Liver (tissue), 9 donors: ENCODE results near the gene C1orf210. TPM values are rescaled to one million over a fixed set of nuclear protein-coding genes. Genes with fewer than 3 reads are reported as not detected.

Experiments
- DNase-seq: peaks from one replicate; pipeline ENCODE4 v3.0.0-alpha.2; 2017; ENCODE audit warnings: low spot score
- H3K27ac ChIP-seq, 2 donors: one replicate each; pipeline ENCODE4 v1.7.0; 2013; ENCODE audit warnings: inconsistent platforms in 2 of 2, low read length in 2 of 2, control low read depth in 1 of 2, low read depth in 1 of 2, mild to moderate bottlenecking in 1 of 2
- H3K27me3 ChIP-seq, 4 donors: one replicate each; pipeline versions ENCODE4 v1.6.1 to v1.7.0; 2013; ENCODE audit warnings: low read length in 3 of 4, inconsistent platforms in 1 of 4, mild to moderate bottlenecking in 1 of 4, moderate library complexity in 1 of 4; ENCODE audit not compliant: control insufficient read depth in 4 of 4, insufficient read depth in 4 of 4
- H3K36me3 ChIP-seq, 4 donors: one replicate each; pipeline versions ENCODE4 v1.6.1 to v1.7.0; 2013; ENCODE audit warnings: low read length in 3 of 4, mild to moderate bottlenecking in 3 of 4, low read depth in 1 of 4, moderate library complexity in 1 of 4; ENCODE audit not compliant: control insufficient read depth in 4 of 4, insufficient read depth in 3 of 4
- H3K4me1 ChIP-seq, 4 donors: one replicate each; pipeline versions ENCODE4 v1.6.1 to v1.7.0; 2013; ENCODE audit warnings: low read length in 3 of 4, mild to moderate bottlenecking in 3 of 4, moderate library complexity in 1 of 4; ENCODE audit not compliant: control insufficient read depth in 4 of 4, insufficient read depth in 4 of 4
- H3K4me3 ChIP-seq, 3 donors: one replicate each; pipeline versions ENCODE4 v1.6.1 to v1.7.0; 2013; ENCODE audit warnings: low read length in 3 of 3, control low read depth in 1 of 3, low read depth in 1 of 3, mild to moderate bottlenecking in 1 of 3
- H3K9ac ChIP-seq, 2 donors: one replicate each; pipeline ENCODE4 v1.7.0; 2013; ENCODE audit warnings: low read length in 2 of 2, mild to moderate bottlenecking in 2 of 2, moderate library complexity in 2 of 2, control low read depth in 1 of 2, low read depth in 1 of 2
- H3K9me3 ChIP-seq, 4 donors: one replicate each; pipeline versions ENCODE4 v1.6.1 to v1.7.0; 2013; ENCODE audit warnings: low read length in 3 of 4; ENCODE audit not compliant: control insufficient read depth in 4 of 4
- ATF3 ChIP-seq: IDR thresholded peaks from 2 replicates; pipeline ENCODE4 v1.6.1; 2016; ENCODE audit warnings: antibody characterized with exemption
- CTCF ChIP-seq: fragments of 150-350 bp; IDR thresholded peaks from 2 replicates; pipeline ENCODE4 v1.5.1; 2017; ENCODE audit warnings: improper control_type of control experiment, low read depth, low read length; ENCODE audit not compliant: missing input control
- EGR1 ChIP-seq, 2 donors: IDR thresholded peaks; 2 replicates each; pipeline ENCODE4 v1.6.1; 2016 to 2018; ENCODE audit warnings: antibody characterized with exemption in 2 of 2, low read depth in 2 of 2
- FOXA1 ChIP-seq: IDR thresholded peaks from 2 replicates; pipeline ENCODE4 v1.6.1; 2016; ENCODE audit warnings: antibody characterized with exemption
- FOXA2 ChIP-seq: IDR thresholded peaks from 2 replicates; pipeline ENCODE4 v1.6.1; 2016; ENCODE audit warnings: antibody characterized with exemption
- GABPA ChIP-seq, 2 donors: IDR thresholded peaks in 1 of 2; conservative IDR thresholded peaks in 1 of 2; 2 replicates each; pipeline ENCODE4 v1.6.1; 2016; ENCODE audit warnings: antibody characterized with exemption in 2 of 2, mild to moderate bottlenecking in 1 of 2, moderate library complexity in 1 of 2
- HNF4A ChIP-seq, 2 donors: conservative IDR thresholded peaks; 2 replicates each; pipeline ENCODE4 v1.6.1; 2016; ENCODE audit warnings: antibody characterized with exemption in 2 of 2, mild to moderate bottlenecking in 2 of 2
- HNF4G ChIP-seq: IDR thresholded peaks from 2 replicates; pipeline ENCODE4 v1.6.1; 2016; ENCODE audit warnings: antibody characterized with exemption
- JUND ChIP-seq, 2 donors: IDR thresholded peaks; 2 replicates each; pipeline ENCODE4 v1.6.1; 2016; ENCODE audit warnings: antibody characterized with exemption in 2 of 2
- MAX ChIP-seq: IDR thresholded peaks from 2 replicates; pipeline ENCODE4 v1.6.1; 2016; ENCODE audit warnings: antibody characterized with exemption
- NR2F2 ChIP-seq: IDR thresholded peaks from 2 replicates; pipeline ENCODE4 v1.6.1; 2016; ENCODE audit warnings: antibody characterized with exemption
- RAD21 ChIP-seq, 2 donors: IDR thresholded peaks; 2 replicates each; pipeline ENCODE4 v1.6.1; 2016; ENCODE audit warnings: antibody characterized with exemption in 2 of 2, mild to moderate bottlenecking in 2 of 2
- REST ChIP-seq: IDR thresholded peaks from 2 replicates; pipeline ENCODE4 v1.6.1; 2016; ENCODE audit warnings: antibody characterized with exemption, mild to moderate bottlenecking
- RXRA ChIP-seq, 2 donors: IDR thresholded peaks; 2 replicates each; pipeline ENCODE4 v1.6.1; 2017 to 2018; ENCODE audit warnings: antibody characterized with exemption in 2 of 2, mild to moderate bottlenecking in 1 of 2
- SP1 ChIP-seq: IDR thresholded peaks from 2 replicates; pipeline ENCODE4 v1.6.1; 2018; ENCODE audit warnings: antibody characterized with exemption, mild to moderate bottlenecking
- TAF1 ChIP-seq: conservative IDR thresholded peaks from 2 replicates; pipeline ENCODE4 v1.6.1; 2016; ENCODE audit warnings: antibody characterized with exemption, mild to moderate bottlenecking
- YY1 ChIP-seq: IDR thresholded peaks from 2 replicates; pipeline ENCODE4 v1.6.1; 2016; ENCODE audit warnings: antibody characterized with exemption, mild to moderate bottlenecking
- ZBTB33 ChIP-seq: IDR thresholded peaks from 2 replicates; pipeline ENCODE4 v1.6.1; 2016; ENCODE audit warnings: antibody characterized with exemption
- WGBS: extraction: QIAGEN DNeasy Blood & Tissue Kit; methylation state at CpG from one replicate; pipeline ENCODE4 v1.1.7; 2013; 5-methylcytosine and 5-hydroxymethylcytosine counted together
- polyA plus RNA-seq, 2 donors: library from polyadenylated mRNA; stranded (reverse) in 1 of 2; unstranded in 1 of 2; fragments of 200-250 nt in 1 of 2; fragments of >200 nt in 1 of 2; fragmentation: Nextera tagmentation in 1 of 2; extraction: Ambion mirVana in 1 of 2; gene quantifications; one replicate each; pipeline versions ENCODE4 v1.2.1 to v1.2.3, GENCODE V29; 2013 to 2015
- total RNA-seq, 2 donors: library from RNA; depleted of rRNA; stranded (reverse); fragments of >200 nt; gene quantifications; one replicate each; pipeline ENCODE4 v1.2.3, GENCODE V29; 2014
- donor health status: healthy.
- donor health status: healthy.
- donor health status: healthy.
- donor health status: healthy.
- donor health status: healthy.

C1orf210 gene
- total and polyA plus RNA-seq, 4 donors: 0.75 to 5.0 (median 1.2) TPM

GRCh38 chr1:43312212-43312623 lies 26.8 kb upstream of the C1orf210 start:
- H3K4me1 ChIP-seq: peaks cover 13 to 37% (median 26%) of the 10 kb centered on the region in 4 donors
- 56% methylated on average over 19 of the region's 19 CpGs for WGBS
- DNase-seq: no peak
- TF ChIP-seq SP1 (no peak), FOXA1 (no peak), FOXA2 (no peak), NR2F2 (no peak), GABPA (IDR thresholded peaks at IDR 0.05 in 1 of 2, conservative IDR thresholded peaks at IDR 0.05 in 1 of 2) (no peak), HNF4A (conservative IDR thresholded peaks at IDR 0.05) (no peak), EGR1 (IDR thresholded peaks at IDR 0.05; ENCODE audit: low read depth in 2 of 2) (no peak), TAF1 (no peak), RAD21 (IDR thresholded peaks at IDR 0.05) (no peak), YY1 (no peak), JUND (IDR thresholded peaks at IDR 0.05) (no peak), REST (no peak), HNF4G (no peak), MAX (no peak), ATF3 (no peak)
- H3K9ac ChIP-seq: no peak overlapping the region
- no peaks in the 10 kb centered on the region for H3K9me3 ChIP-seq
- H3K36me3 ChIP-seq: no peaks in the 10 kb centered on the region
- H3K27me3 ChIP-seq: no peaks in the 10 kb centered on the region
- no peak overlapping the region for H3K4me3 ChIP-seq
- peak overlapping the region; percentile 35 to 73 for H3K27ac ChIP-seq

GRCh38 chr1:43311521-43311920 lies 26.1 kb upstream of the C1orf210 start:
- WGBS: 94% methylated on average over 9 of the region's 9 CpGs
- TF ChIP-seq EGR1 (IDR thresholded peaks at IDR 0.05; ENCODE audit: low read depth in 2 of 2) (no peak), RXRA (IDR thresholded peaks at IDR 0.05) (no peak), CTCF (no peak), YY1 (no peak), NR2F2 (no peak), FOXA1 (no peak), FOXA2 (no peak), GABPA (IDR thresholded peaks at IDR 0.05 in 1 of 2, conservative IDR thresholded peaks at IDR 0.05 in 1 of 2) (no peak), RAD21 (IDR thresholded peaks at IDR 0.05) (no peak), SP1 (no peak), HNF4A (conservative IDR thresholded peaks at IDR 0.05) (no peak), ZBTB33 (no peak)
- H3K27ac ChIP-seq: no peak overlapping the region

More at GRCh38 chr1:43311521-43311920, 26.1 kb upstream of the C1orf210 start:
- Histone ChIP-seq H3K36me3 (no peaks in the 10 kb centered on the region), H3K27me3 (no peaks in the 10 kb centered on the region), H3K9ac (no peak overlapping the region), H3K9me3 (no peaks in the 10 kb centered on the region), H3K4me1 (peaks cover 13 to 37% (median 26%) of the 10 kb centered on the region in 4 donors), H3K4me3 (no peak overlapping the region)
- no peak for DNase-seq
